ENCODE measurements around the gene TXNRD2.
"Not testable (repeated sequence)": the region's sequence is repeated elsewhere in the genome, so short reads cannot be mapped to it uniquely, and the experiment has no call there.

DNA sequence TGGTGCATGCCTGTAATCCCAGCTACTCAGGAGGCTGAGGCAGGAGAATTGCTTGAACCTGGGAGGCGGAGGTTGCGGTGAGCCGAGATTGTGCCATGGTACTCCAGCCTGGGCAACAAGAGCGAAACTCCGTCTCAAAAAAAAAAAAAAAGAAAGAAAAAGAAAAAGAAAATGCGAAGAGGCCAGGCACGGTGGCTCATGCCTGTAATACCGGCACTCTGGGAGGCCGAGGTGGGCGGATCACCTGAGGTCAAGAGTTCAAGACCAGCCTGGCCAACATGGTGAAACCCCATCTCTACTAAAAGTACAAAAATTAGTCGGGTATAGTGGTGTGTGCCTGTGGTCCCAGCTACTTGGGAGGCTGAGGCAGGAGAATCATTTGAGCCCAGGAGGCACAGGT lies 15.6 kb downstream of the TXNRD2 start:
- TF ChIP-seq, protein P1, sequence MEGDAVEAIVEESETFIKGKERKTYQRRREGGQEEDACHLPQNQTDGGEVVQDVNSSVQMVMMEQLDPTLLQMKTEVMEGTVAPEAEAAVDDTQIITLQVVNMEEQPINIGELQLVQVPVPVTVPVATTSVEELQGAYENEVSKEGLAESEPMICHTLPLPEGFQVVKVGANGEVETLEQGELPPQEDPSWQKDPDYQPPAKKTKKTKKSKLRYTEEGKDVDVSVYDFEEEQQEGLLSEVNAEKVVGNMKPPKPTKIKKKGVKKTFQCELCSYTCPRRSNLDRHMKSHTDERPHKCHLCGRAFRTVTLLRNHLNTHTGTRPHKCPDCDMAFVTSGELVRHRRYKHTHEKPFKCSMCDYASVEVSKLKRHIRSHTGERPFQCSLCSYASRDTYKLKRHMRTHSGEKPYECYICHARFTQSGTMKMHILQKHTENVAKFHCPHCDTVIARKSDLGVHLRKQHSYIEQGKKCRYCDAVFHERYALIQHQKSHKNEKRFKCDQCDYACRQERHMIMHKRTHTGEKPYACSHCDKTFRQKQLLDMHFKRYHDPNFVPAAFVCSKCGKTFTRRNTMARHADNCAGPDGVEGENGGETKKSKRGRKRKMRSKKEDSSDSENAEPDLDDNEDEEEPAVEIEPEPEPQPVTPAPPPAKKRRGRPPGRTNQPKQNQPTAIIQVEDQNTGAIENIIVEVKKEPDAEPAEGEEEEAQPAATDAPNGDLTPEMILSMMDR (IDR thresholded peaks at IDR 0.05): not testable (repeated sequence)
- TF ChIP-seq POLR2A, POLR2AphosphoS5 (IDR thresholded peaks at IDR 0.05): not testable (repeated sequence)
